Type B pancreatic cell (in vitro differentiated cells): ENCODE measurements around the gene MED12L. TPM values are rescaled to one million over a fixed set of nuclear protein-coding genes. Genes with fewer than 3 reads are reported as not detected.

Experiments
- DNase-seq: peaks from one replicate; pipeline ENCODE4 v3.0.0; 2021; ENCODE audit warnings: mixed read lengths; ENCODE audit not compliant: unreplicated experiment; ENCODE audit errors: extremely low spot score
- H3K27ac Mint-ChIP-seq: 2 replicates; pipeline ENCODE4 v1.8.0; 2021; ENCODE audit warnings: mild to moderate bottlenecking, mixed read lengths
- H3K27me3 Mint-ChIP-seq: 2 replicates; pipeline ENCODE4 v1.8.0; 2021; ENCODE audit warnings: mixed read lengths
- H3K36me3 Mint-ChIP-seq: 2 replicates; pipeline ENCODE4 v1.8.0; 2021; ENCODE audit warnings: mixed read lengths
- H3K4me1 Mint-ChIP-seq: one replicate; pipeline ENCODE4 v1.8.0; 2021; ENCODE audit warnings: mixed read lengths; ENCODE audit not compliant: unreplicated experiment
- H3K4me3 Mint-ChIP-seq: 2 replicates; pipeline ENCODE4 v1.8.0; 2021; ENCODE audit warnings: mild to moderate bottlenecking, mixed read lengths
- H3K9me3 Mint-ChIP-seq: 2 replicates; pipeline ENCODE4 v1.8.0; 2021; ENCODE audit warnings: mixed read lengths
- total RNA-seq: library from RNA; stranded (reverse); gene quantifications from 2 replicates; pipeline ENCODE4 v1.2.1, GENCODE V29; 2021; ENCODE audit warnings: low replicate concordance
- TF ChIP-seq, protein P1 (sequence below): fragments of 200-600 bp; sonication (generic); conservative IDR thresholded peaks from 2 replicates; pipeline ENCODE4 v1.5.0; 2021; ENCODE audit warnings: antibody characterized with exemption, mild to moderate bottlenecking

MED12L gene
- total RNA-seq, 1 donor from 2014 or later = 6.4 TPM

DNA sequence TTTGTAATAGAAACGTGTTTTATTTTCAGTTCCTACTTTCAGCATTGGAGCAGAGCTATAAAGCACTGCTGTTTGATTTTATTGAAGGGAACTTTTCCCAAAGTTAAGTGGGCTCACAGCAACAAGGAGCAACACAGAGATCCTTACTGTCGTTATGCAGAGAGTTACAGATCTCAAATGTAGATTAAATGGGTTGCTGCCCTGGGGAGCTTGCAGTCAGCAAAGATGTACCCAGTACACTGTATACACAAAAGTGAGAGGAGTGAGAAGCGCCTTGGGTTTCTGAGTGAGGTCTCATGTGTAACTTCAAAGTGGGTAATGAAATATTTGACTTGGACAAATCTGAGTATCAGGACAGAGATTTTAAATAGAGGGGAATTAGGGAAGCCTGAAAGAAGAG is 47.7 kb downstream of the MED12L start:
- DNase-seq = no peak
- no peak overlapping the region for H3K4me3 Mint-ChIP-seq
- H3K27me3 Mint-ChIP-seq = no peaks in the 10 kb centered on the region
- TF ChIP-seq, protein P1, sequence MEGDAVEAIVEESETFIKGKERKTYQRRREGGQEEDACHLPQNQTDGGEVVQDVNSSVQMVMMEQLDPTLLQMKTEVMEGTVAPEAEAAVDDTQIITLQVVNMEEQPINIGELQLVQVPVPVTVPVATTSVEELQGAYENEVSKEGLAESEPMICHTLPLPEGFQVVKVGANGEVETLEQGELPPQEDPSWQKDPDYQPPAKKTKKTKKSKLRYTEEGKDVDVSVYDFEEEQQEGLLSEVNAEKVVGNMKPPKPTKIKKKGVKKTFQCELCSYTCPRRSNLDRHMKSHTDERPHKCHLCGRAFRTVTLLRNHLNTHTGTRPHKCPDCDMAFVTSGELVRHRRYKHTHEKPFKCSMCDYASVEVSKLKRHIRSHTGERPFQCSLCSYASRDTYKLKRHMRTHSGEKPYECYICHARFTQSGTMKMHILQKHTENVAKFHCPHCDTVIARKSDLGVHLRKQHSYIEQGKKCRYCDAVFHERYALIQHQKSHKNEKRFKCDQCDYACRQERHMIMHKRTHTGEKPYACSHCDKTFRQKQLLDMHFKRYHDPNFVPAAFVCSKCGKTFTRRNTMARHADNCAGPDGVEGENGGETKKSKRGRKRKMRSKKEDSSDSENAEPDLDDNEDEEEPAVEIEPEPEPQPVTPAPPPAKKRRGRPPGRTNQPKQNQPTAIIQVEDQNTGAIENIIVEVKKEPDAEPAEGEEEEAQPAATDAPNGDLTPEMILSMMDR = no peak
- H3K4me1 Mint-ChIP-seq = no peaks in the 10 kb centered on the region
- H3K27ac Mint-ChIP-seq = no peak overlapping the region
- no peaks in the 10 kb centered on the region for H3K9me3 Mint-ChIP-seq
- H3K36me3 Mint-ChIP-seq = no peaks in the 10 kb centered on the region

- no peak overlapping the region for H3K27ac Mint-ChIP-seq
- no peaks in the 10 kb centered on the region for H3K27me3 Mint-ChIP-seq
- no peak overlapping the region for H3K4me3 Mint-ChIP-seq
- H3K4me1 Mint-ChIP-seq = no peaks in the 10 kb centered on the region
- TF ChIP-seq, protein P1 = no peak
- H3K36me3 Mint-ChIP-seq = no peaks in the 10 kb centered on the region
- no peaks in the 10 kb centered on the region for H3K9me3 Mint-ChIP-seq
- DNase-seq = no peak
These were observed 48.5 kb downstream of the MED12L start for GRCh38 chr3:151133917-151134450.

DNA sequence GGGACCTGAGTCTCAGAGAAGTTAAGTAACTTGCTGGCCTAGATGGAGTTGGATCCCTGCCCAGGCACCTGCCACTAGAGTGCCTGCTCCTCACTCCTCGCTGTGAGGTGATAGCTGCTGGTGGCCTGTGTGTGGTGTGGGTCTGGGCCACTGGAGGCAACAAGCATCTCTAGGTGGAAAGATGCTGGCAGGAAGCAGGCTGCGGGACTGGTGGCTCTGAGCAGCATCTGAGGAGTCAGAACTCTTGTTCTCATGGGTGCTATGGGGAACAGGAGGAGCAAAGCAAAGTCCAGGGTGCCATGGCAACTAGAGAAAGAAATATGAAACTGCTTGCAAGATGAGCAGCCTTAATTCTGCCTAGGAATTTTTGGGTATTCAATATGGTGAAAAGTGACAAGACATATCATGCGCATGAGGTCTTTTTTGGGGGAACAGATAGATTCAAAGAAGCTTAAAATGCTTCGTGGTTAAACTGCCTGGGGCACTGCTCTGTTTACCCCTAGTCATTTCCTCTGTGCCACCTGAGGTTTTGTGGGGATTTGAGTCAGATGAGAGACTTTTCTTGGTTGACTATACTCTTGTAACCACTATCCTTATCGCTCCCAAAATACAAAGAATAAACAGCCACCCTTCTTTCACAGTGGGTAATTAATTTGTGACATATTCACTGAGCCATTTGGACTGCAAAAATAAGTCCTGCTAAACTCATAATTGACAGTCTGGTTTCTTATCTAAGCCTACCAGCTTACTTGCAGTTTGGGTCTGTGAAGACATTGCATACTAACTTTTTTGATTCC is 50.3 kb downstream of the MED12L start:
- TF ChIP-seq, protein P1 = no peak
- Mint-ChIP-seq H3K4me1 (no peaks in the 10 kb centered on the region), H3K27me3 (no peaks in the 10 kb centered on the region), H3K9me3 (no peaks in the 10 kb centered on the region), H3K4me3 (no peak overlapping the region), H3K27ac (no peak overlapping the region), H3K36me3 (no peaks in the 10 kb centered on the region)
- no peak for DNase-seq

GRCh38 chr3:151142929-151143328 is 57.5 kb downstream of the MED12L start:
- Mint-ChIP-seq H3K36me3 (no peaks in the 10 kb centered on the region), H3K27me3 (peaks cover 2% of the 10 kb centered on the region), H3K27ac (no peak overlapping the region), H3K4me3 (no peak overlapping the region), H3K4me1 (no peaks in the 10 kb centered on the region), H3K9me3 (no peaks in the 10 kb centered on the region)
- DNase-seq = no peak
- TF ChIP-seq, protein P1 = no peak

DNA sequence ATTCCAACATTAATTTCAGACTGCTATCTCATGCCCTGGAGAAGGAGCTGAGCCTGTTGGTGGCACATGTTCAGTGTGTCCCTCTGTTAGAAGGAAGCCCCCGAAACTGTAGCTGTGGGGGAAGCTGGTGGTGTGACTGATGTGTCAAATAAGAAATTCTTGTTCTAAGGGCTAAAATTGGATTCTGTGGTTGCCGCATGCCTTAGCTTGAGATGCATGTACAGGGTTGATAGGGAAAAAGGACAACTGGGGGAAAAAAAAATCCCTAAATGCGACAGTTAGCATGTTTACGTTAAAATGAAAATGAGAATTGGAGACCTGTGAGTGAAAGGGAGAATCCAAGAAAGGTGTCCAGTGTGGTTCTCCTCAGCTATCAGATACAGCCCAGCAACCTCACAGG is 58.6 kb downstream of the MED12L start:
- no peaks in the 10 kb centered on the region for H3K4me1 Mint-ChIP-seq
- TF ChIP-seq, protein P1 = no peak
- DNase-seq = no peak
- H3K27ac Mint-ChIP-seq = no peak overlapping the region
- no peaks in the 10 kb centered on the region for H3K36me3 Mint-ChIP-seq
- H3K27me3 Mint-ChIP-seq = peaks cover 2% of the 10 kb centered on the region
- no peak overlapping the region for H3K4me3 Mint-ChIP-seq
- no peaks in the 10 kb centered on the region for H3K9me3 Mint-ChIP-seq
